Esophagus (tissue), 2 donors: ENCODE results near the gene RBM47. TPM values are rescaled to one million over a fixed set of nuclear protein-coding genes. Genes with fewer than 3 reads are reported as not detected.

Source experiments
- H3K27ac ChIP-seq, 2 donors: one replicate each; pipeline ENCODE4 v1.5.1; 2013; ENCODE audit warnings: low read depth in 2 of 2, mild to moderate bottlenecking in 2 of 2, inconsistent platforms in 1 of 2, low read length in 1 of 2, moderate library complexity in 1 of 2
- H3K27me3 ChIP-seq, 2 donors: one replicate each; pipeline ENCODE4 v1.6.1; 2013; ENCODE audit warnings: low read length in 2 of 2, control low read depth in 1 of 2, mild to moderate bottlenecking in 1 of 2; ENCODE audit not compliant: insufficient read depth in 2 of 2, control insufficient read depth in 1 of 2
- H3K36me3 ChIP-seq, 2 donors: one replicate each; pipeline ENCODE4 v1.6.1; 2013; ENCODE audit warnings: low read length in 1 of 2; ENCODE audit not compliant: control insufficient read depth in 2 of 2, insufficient read depth in 2 of 2
- H3K4me1 ChIP-seq, 2 donors: one replicate each; pipeline ENCODE4 v1.6.1; 2013; ENCODE audit warnings: low read length in 1 of 2; ENCODE audit not compliant: control insufficient read depth in 2 of 2, insufficient read depth in 2 of 2
- H3K4me3 ChIP-seq, 2 donors: one replicate each; pipeline ENCODE4 v1.5.1; 2013; ENCODE audit warnings: low read length in 2 of 2, mild to moderate bottlenecking in 2 of 2, low read depth in 1 of 2, moderate library complexity in 1 of 2
- H3K9me3 ChIP-seq, 2 donors: one replicate each; pipeline ENCODE4 v1.6.1; 2013; ENCODE audit warnings: mild to moderate bottlenecking in 2 of 2, low read depth in 1 of 2, low read length in 1 of 2, moderate library complexity in 1 of 2; ENCODE audit not compliant: control insufficient read depth in 2 of 2, insufficient read depth in 1 of 2
- WGBS, 2 donors: extraction: QIAGEN DNeasy Blood & Tissue Kit; methylation state at CpG; one replicate each; pipeline ENCODE4 v1.1.7; 2013; 5-methylcytosine and 5-hydroxymethylcytosine counted together
- polyA plus RNA-seq, 2 donors: library from polyadenylated mRNA; stranded (reverse); fragments of 200-250 nt; gene quantifications; one replicate each; pipeline ENCODE4 v1.2.3, GENCODE V29; 2013
- donor health status: healthy with polysubstance abuse.
- donor health status: Bipolar disorder and iron deficiency.

Gene RBM47
- polyA plus RNA-seq, 2 donors: 31.3 to 39.4 TPM

DNA sequence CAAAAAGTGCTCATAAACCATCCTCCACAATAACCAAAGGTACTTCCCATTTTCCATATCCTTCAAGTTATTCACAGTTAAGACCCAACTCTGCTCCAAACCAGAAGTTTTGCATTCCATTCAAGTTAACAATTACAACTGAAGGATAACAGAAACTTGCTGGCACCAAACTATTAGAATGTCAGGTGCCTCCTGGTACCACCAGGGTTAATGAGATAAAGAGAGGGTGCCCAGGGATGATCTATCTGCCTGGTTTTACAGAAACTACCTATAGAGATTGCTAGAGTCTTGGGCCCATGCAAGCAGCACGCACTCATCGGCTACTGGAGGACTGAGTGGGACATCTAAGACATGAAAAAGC lies 114.6 kb downstream of the RBM47 start:
- H3K9me3 ChIP-seq: no peaks in the 10 kb centered on the region
- peak overlapping the region; percentile 81 to 86 for H3K27ac ChIP-seq
- H3K4me1 ChIP-seq: peaks cover 5 to 6% of the 10 kb centered on the region in 2 donors
- no peaks in the 10 kb centered on the region for H3K27me3 ChIP-seq
- no peaks in the 10 kb centered on the region for H3K36me3 ChIP-seq
- peak overlapping the region in 1 of 2 donors; percentile 46 for H3K4me3 ChIP-seq
- 71 to 72% methylated on average over 2 of the region's 2 CpGs for WGBS, 2 donors

DNA sequence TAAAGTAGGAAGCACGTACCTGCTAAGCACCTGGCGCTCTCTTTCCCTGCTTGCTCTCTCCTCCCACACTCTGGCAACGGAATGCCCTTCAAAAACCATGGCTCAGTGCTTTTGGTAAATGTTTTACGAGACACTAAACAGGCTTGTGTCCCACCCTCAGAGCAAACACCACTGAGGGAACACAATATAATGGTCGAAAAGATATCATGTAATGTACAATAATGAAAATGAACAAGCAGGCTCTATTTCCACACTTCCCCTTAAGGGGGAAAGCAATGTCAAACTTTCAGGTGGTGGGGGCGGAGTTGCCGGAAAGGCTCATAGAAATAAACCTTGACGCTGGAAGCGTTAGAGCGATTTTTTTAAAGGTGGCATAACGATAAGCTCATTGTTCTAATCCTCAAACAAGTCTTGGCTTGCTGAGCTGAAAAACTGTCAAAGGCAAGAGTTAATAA lies 115.1 kb downstream of the RBM47 start:
- peaks cover 5 to 6% of the 10 kb centered on the region in 2 donors for H3K4me1 ChIP-seq
- H3K4me3 ChIP-seq: peak overlapping the region; percentile 4 to 46
- H3K27ac ChIP-seq: peak overlapping the region; percentile 81 to 86
- no peaks in the 10 kb centered on the region for H3K36me3 ChIP-seq
- 50 to 53% methylated on average over 11 of the region's 11 CpGs for WGBS, 2 donors
- no peaks in the 10 kb centered on the region for H3K27me3 ChIP-seq
- no peaks in the 10 kb centered on the region for H3K9me3 ChIP-seq

DNA sequence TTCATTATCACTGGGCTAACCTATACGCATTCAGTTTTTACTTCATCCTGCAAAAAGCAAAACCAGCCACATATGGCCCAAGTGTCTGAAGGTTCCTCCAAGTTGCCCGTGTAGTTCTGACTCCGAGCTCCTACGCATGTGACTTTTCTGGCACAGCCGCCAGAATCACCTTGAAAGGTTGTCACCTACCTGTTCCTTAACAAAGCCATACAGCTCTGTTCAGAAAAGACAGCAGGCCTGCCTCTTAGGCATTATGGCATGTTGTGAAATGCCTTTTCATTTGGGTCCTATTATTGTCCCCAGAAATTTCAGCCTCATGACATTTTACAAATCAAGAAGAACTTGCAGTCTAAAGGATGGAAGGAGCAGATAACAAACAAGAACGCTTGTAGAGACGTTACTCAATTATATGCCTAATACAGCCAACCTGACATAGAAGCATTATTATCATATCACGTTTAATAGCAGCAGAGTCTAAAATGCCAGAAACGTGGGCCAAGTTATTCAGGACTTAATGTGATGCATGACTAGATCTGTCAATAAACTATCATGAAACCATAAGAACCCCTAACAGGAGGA lies 118.5 kb downstream of the RBM47 start:
- H3K4me3 ChIP-seq: no peak overlapping the region
- H3K4me1 ChIP-seq: peaks cover 2 to 3% of the 10 kb centered on the region in 2 donors

DNA sequence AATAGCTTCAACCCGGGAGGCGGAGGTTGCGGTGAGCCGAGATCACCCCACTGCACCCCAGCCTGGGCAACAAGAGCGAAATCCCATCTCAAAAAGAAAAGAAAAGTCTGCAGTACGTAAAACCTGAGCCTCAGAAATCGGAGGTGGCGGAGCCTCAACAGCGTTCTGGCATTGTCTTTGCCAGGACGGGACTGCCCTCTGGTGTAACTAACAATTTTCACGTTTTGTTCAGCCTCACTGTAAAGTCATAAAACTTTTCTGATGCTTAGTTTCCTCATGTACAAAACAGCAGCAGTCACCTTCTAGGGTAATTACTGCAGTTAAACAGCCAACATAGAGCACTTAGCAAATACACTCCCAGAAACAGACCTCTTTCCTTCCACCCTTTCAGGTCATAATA lies 121.7 kb downstream of the RBM47 start:
- H3K27ac ChIP-seq: no peak overlapping the region
- 77 to 90% methylated on average over 11 of the region's 11 CpGs for WGBS, 2 donors

More for the DNA sequence above, 118.5 kb downstream of the RBM47 start:
- no peaks in the 10 kb centered on the region for H3K9me3 ChIP-seq
- 51 to 72% methylated on average over 9 of the region's 9 CpGs for WGBS, 2 donors
- no peaks in the 10 kb centered on the region for H3K36me3 ChIP-seq
- H3K27me3 ChIP-seq: no peaks in the 10 kb centered on the region
- H3K27ac ChIP-seq: no peak overlapping the region

DNA sequence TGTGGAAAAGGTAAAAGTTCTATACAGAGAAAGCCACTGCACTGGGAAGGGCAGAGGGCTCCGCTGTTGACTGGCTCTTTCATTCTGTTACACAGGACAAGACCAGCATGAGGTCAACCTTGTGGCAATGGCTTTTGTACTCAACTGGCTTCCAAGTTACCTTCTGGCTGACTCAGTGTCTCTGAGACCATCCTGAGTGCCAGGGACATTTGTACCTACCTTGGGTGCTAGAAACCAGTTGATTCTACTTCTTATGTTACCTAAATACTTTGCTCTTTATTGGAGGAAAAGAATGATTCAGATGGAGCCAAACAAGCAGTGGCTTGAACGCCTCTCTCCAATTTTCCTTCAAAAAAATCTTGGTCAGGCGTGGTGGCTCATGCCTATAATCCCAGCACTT lies 123.2 kb downstream of the RBM47 start:
- Histone ChIP-seq H3K27me3 (no peaks in the 10 kb centered on the region), H3K9me3 (no peaks in the 10 kb centered on the region), H3K4me3 (no peak overlapping the region), H3K4me1 (peaks cover 0 to 5% of the 10 kb centered on the region in 2 donors), H3K36me3 (no peaks in the 10 kb centered on the region), H3K27ac (peak overlapping the region; percentile 41 to 74)
- WGBS, 2 donors: 66 to 75% methylated on average over 3 of the region's 3 CpGs

More for the DNA sequence above, 121.7 kb downstream of the RBM47 start:
- Histone ChIP-seq H3K36me3 (no peaks in the 10 kb centered on the region), H3K9me3 (no peaks in the 10 kb centered on the region), H3K4me3 (no peak overlapping the region), H3K27me3 (no peaks in the 10 kb centered on the region), H3K4me1 (peaks cover 0 to 5% of the 10 kb centered on the region in 2 donors)

DNA sequence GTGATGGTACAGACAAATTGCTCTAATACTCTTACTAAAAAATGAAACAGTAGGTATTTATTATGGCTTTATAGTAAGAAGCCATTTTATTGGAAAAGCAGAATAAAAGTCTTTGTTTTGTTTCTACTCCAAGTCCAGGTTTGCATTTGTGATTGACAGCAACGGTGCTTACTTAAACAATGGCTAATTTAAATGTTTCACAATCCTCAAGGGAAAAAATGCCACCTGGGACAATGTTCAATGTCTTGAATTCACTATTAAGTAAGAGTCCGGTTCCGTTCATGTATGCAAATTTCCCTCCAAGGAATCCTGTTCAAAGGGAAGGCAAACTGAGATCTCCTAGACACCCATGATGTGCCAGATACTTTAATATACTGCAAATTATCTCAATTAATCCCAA lies 123.6 kb downstream of the RBM47 start:
- Histone ChIP-seq H3K36me3 (no peaks in the 10 kb centered on the region), H3K27ac (peak overlapping the region; percentile 41 to 74)
- WGBS, 2 donors: 34 to 41% methylated on average over 3 of the region's 3 CpGs

DNA sequence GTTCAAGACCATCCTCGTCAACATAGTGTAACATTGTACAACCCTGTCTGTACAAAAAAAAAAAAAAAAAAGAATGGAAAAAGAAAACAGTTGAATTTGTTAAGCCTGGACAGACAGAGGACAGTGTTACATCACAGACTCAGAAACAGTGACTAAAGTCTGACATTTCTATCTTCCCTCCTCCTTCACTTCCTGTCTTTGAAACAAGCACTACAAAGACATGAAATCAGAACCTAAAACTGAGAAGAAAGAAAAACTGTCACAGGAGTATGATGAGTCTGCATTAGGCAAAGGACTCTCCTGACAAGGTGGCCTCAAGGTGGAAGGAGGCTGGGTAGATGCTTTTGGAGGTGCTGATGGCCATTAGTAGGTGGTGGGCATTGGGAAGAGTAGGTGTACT lies 126.7 kb downstream of the RBM47 start:
- Histone ChIP-seq H3K27me3 (no peaks in the 10 kb centered on the region), H3K4me3 (no peak overlapping the region), H3K27ac (no peak overlapping the region), H3K36me3 (no peaks in the 10 kb centered on the region), H3K4me1 (peaks cover 0 to 5% of the 10 kb centered on the region in 2 donors), H3K9me3 (no peaks in the 10 kb centered on the region)
- 81 to 83% methylated on average over 1 of the region's 1 CpG for WGBS, 2 donors

More for the DNA sequence above, 123.6 kb downstream of the RBM47 start:
- peaks cover 0 to 5% of the 10 kb centered on the region in 2 donors for H3K4me1 ChIP-seq
- no peak overlapping the region for H3K4me3 ChIP-seq
- no peaks in the 10 kb centered on the region for H3K27me3 ChIP-seq
- H3K9me3 ChIP-seq: no peaks in the 10 kb centered on the region

DNA sequence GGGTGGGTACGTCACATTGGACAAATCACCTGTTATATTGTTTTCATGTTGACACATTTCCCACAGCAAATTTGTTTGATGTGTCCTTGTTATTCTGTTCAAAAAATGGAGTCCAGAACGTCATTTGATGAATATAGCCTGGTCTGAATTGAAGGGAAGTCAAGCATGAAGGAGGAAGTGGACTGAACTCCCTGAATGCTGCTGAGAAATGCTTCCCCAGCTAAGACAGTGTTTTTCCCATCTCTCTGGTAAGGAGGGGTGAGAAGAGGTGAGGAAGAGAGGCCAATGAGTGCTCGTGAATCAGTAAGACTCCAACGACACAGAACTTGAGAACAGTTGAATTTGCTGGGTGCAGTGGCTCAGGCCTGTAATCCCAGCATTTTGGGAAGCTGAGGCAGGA lies 127.4 kb downstream of the RBM47 start:
- Histone ChIP-seq H3K27me3 (no peaks in the 10 kb centered on the region), H3K27ac (no peak overlapping the region), H3K4me1 (peaks cover 0 to 5% of the 10 kb centered on the region in 2 donors), H3K36me3 (no peaks in the 10 kb centered on the region), H3K4me3 (no peak overlapping the region), H3K9me3 (no peaks in the 10 kb centered on the region)
- WGBS, 2 donors: 69 to 71% methylated on average over 4 of the region's 4 CpGs

DNA sequence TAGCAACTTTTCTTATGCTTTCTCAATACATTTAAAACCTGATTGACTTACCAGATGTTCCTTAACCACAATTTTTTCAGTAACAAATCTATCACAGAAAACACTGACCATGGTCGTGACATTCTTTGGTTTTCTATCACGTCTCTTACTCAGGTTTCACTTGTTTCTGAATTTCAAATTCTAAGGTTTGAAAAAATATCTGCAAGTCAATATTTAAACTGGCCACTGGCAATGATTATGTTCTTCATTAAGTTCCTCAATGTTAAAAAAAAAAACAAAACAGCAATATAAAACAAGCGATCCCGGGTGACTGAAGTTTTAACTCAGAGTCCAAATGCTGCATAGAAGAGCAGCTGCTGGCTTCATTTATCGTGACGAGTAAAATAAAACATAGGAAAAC lies 128.9 kb downstream of the RBM47 start:
- Histone ChIP-seq H3K4me1 (peaks cover 0 to 5% of the 10 kb centered on the region in 2 donors), H3K9me3 (no peaks in the 10 kb centered on the region), H3K27ac (no peak overlapping the region), H3K4me3 (no peak overlapping the region), H3K36me3 (no peaks in the 10 kb centered on the region), H3K27me3 (no peaks in the 10 kb centered on the region)
- WGBS, 2 donors: 68 to 76% methylated on average over 6 of the region's 6 CpGs

DNA sequence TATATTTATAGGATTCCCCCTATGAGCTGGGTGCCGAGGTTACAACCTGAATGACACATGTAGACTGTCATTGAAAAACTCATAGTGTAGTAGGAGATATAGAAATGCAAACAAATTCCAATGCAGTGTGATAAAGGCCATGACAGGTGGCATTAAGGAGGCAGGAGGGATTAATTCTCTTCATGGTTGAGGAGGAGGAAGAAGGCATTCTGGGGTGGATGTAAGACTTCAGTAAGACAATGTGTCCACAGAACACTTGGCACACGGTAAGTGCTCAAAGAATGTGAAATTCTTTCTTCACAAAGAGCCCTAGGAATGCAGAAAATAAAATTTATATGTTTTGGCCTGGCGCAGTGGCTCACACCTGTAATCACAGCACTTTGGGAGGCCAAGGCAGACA lies 136.5 kb downstream of the RBM47 start:
- Histone ChIP-seq H3K4me1 (peaks cover 0 to 3% of the 10 kb centered on the region in 2 donors), H3K27me3 (no peaks in the 10 kb centered on the region), H3K9me3 (no peaks in the 10 kb centered on the region), H3K36me3 (peaks cover 0 to 2% of the 10 kb centered on the region in 2 donors), H3K4me3 (no peak overlapping the region), H3K27ac (no peak overlapping the region)
- WGBS, 2 donors: 63 to 64% methylated on average over 3 of the region's 3 CpGs
